ENCODE data around the gene SKAP1. TPM values are rescaled to one million over a fixed set of nuclear protein-coding genes. Genes with fewer than 3 reads are reported as not detected.

SKAP1 gene
- total RNA-seq, 2 experiments from 2014 or later, result 1.2 TPM; not detected in 1

DNA sequence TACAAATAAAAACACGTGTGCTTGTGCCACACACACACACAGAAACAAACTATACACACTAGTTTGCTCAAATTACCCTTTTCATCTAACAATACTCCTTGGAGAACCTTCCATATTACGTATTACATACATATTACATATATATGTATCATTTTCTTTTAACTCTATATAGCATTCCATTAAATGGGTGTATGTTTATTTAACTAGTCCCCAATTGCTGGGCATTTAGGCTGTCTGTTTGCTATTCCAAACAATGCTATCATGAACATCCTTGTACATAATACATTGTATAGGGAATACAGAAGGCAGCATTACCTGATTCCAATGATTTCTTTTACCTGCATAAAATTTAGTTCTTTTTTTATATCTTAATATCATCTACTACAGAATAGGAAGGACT, 73.1 kb downstream of the SKAP1 start:
- ChIA-PET CTCF (ENCODE audit: unreplicated experiment) (no interaction called here), POLR2A (interaction anchor here (0.7 kb wide), 1 partner anchor 234 kb away, joined by 3 read pairs; no protein-coding TSS in a partner anchor)
- Histone ChIP-seq H3K36me3 (ENCODE audit: insufficient read depth, low read length) (no peaks in the 10 kb centered on the region), H4K20me1 (ENCODE audit: insufficient read depth, low read length) (no peaks in the 10 kb centered on the region), H3K9me3 (ENCODE audit: low read length) (no peaks in the 10 kb centered on the region), H3K79me2 (ENCODE audit: insufficient read depth, low read depth, low read length) (no peaks in the 10 kb centered on the region), H3K4me3 (ENCODE audit: low read depth, low read length, poor library complexity, severe bottlenecking) (no peak overlapping the region), H3K9me2 (ENCODE audit: insufficient read depth, low read length) (no peaks in the 10 kb centered on the region), H2AFZ (ENCODE audit: low read length) (no peak overlapping the region), H3K27ac (ENCODE audit: low read depth, low read length, poor library complexity, severe bottlenecking) (no peak overlapping the region), H3K4me2 (ENCODE audit: low read length) (no peak overlapping the region), H3K4me1 (ENCODE audit: insufficient read depth, low read length, poor library complexity, severe bottlenecking) (peaks cover 17% of the 10 kb centered on the region)
- no peak for DNase-seq (ENCODE audit: low spot score)
- BruUV-seq (replicated peaks), result no TSS peak
- intact Hi-C loops (cut with micrococcal nuclease; ENCODE audit: unreplicated experiment), result no loop called here
- no peak for TF ChIP-seq EZH2phosphoT487 (IDR thresholded peaks at IDR 0.05; ENCODE audit: borderline replicate concordance, low read depth, low read length)
- TF ChIP-seq, protein P1, sequence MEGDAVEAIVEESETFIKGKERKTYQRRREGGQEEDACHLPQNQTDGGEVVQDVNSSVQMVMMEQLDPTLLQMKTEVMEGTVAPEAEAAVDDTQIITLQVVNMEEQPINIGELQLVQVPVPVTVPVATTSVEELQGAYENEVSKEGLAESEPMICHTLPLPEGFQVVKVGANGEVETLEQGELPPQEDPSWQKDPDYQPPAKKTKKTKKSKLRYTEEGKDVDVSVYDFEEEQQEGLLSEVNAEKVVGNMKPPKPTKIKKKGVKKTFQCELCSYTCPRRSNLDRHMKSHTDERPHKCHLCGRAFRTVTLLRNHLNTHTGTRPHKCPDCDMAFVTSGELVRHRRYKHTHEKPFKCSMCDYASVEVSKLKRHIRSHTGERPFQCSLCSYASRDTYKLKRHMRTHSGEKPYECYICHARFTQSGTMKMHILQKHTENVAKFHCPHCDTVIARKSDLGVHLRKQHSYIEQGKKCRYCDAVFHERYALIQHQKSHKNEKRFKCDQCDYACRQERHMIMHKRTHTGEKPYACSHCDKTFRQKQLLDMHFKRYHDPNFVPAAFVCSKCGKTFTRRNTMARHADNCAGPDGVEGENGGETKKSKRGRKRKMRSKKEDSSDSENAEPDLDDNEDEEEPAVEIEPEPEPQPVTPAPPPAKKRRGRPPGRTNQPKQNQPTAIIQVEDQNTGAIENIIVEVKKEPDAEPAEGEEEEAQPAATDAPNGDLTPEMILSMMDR (conservative IDR thresholded peaks at IDR 0.05; ENCODE audit: low read length), result no peak

GRCh38 chr17:48352630-48353029, 77.4 kb downstream of the SKAP1 start:
- CTCF ChIA-PET (ENCODE audit: unreplicated experiment), result no interaction called here
- H4K20me1 ChIP-seq (ENCODE audit: insufficient read depth, low read length), result no peaks in the 10 kb centered on the region
- H3K9me2 ChIP-seq (ENCODE audit: insufficient read depth, low read length), result no peaks in the 10 kb centered on the region
- DNase-seq (ENCODE audit: low spot score), result no peak
- TF ChIP-seq EZH2phosphoT487 (IDR thresholded peaks at IDR 0.05; ENCODE audit: borderline replicate concordance, low read depth, low read length), result no peak
- TF ChIP-seq, protein P1 (conservative IDR thresholded peaks at IDR 0.05; ENCODE audit: low read length), result no peak
- no peak overlapping the region for H2AFZ ChIP-seq (ENCODE audit: low read length)
- intact Hi-C loops (cut with micrococcal nuclease; ENCODE audit: unreplicated experiment), result loop anchor here (1.0 kb wide), 1 partner anchor 105 kb away; no protein-coding TSS in a partner anchor
- H3K9me3 ChIP-seq (ENCODE audit: low read length), result no peaks in the 10 kb centered on the region
- H3K4me2 ChIP-seq (ENCODE audit: low read length), result no peak overlapping the region
- no peak overlapping the region for H3K4me3 ChIP-seq (ENCODE audit: low read depth, low read length, poor library complexity, severe bottlenecking)
- no peaks in the 10 kb centered on the region for H3K36me3 ChIP-seq (ENCODE audit: insufficient read depth, low read length)
- no peaks in the 10 kb centered on the region for H3K79me2 ChIP-seq (ENCODE audit: insufficient read depth, low read depth, low read length)
- no TSS peak for BruUV-seq (replicated peaks)
- POLR2A ChIA-PET, result interaction anchor here (0.6 to 1.6 kb wide), 4 partner anchors 10 to 235 kb away, joined by 3 to 6 read pairs (median 3); no protein-coding TSS in a partner anchor
- H3K4me1 ChIP-seq (ENCODE audit: insufficient read depth, low read length, poor library complexity, severe bottlenecking), result peaks cover 6% of the 10 kb centered on the region
- no peak overlapping the region for H3K27ac ChIP-seq (ENCODE audit: low read depth, low read length, poor library complexity, severe bottlenecking)

- H3K9me2 ChIP-seq (ENCODE audit: insufficient read depth, low read length), result no peaks in the 10 kb centered on the region
- intact Hi-C loops (cut with micrococcal nuclease; ENCODE audit: unreplicated experiment), result loop anchor here (1.0 kb wide), 1 partner anchor 105 kb away; no protein-coding TSS in a partner anchor
- no peaks in the 10 kb centered on the region for H3K36me3 ChIP-seq (ENCODE audit: insufficient read depth, low read length)
- H3K4me3 ChIP-seq (ENCODE audit: low read depth, low read length, poor library complexity, severe bottlenecking), result no peak overlapping the region
- peaks cover 4% of the 10 kb centered on the region for H3K4me1 ChIP-seq (ENCODE audit: insufficient read depth, low read length, poor library complexity, severe bottlenecking)
- no peaks in the 10 kb centered on the region for H4K20me1 ChIP-seq (ENCODE audit: insufficient read depth, low read length)
- ChIA-PET CTCF (ENCODE audit: unreplicated experiment) (no interaction called here), POLR2A (interaction anchor here (0.6 to 1.6 kb wide), 6 partner anchors 90 to 236 kb away, joined by 3 to 7 read pairs (median 4); no protein-coding TSS in a partner anchor)
- H3K27ac ChIP-seq (ENCODE audit: low read depth, low read length, poor library complexity, severe bottlenecking), result no peak overlapping the region
- H2AFZ ChIP-seq (ENCODE audit: low read length), result no peak overlapping the region
- peak overlapping the region; percentile 32; the same call in 1 of the 2 replicates for H3K4me2 ChIP-seq (ENCODE audit: low read length)
- no peaks in the 10 kb centered on the region for H3K79me2 ChIP-seq (ENCODE audit: insufficient read depth, low read depth, low read length)
- peak; percentile 64 for DNase-seq (ENCODE audit: low spot score)
- no TSS peak for BruUV-seq (replicated peaks)
- H3K9me3 ChIP-seq (ENCODE audit: low read length), result no peaks in the 10 kb centered on the region
- TF ChIP-seq, protein P1 (conservative IDR thresholded peaks at IDR 0.05; ENCODE audit: low read length), result peak; percentile 95
- TF ChIP-seq EZH2phosphoT487 (IDR thresholded peaks at IDR 0.05; ENCODE audit: borderline replicate concordance, low read depth, low read length), result no peak
These were observed 78.1 kb downstream of the SKAP1 start for GRCh38 chr17:48351911-48352332.

All from OCI-LY7 (cell line).